H1 (cell line): ENCODE measurements around the gene VWF. TPM values are rescaled to one million over a fixed set of nuclear protein-coding genes. Genes with fewer than 3 reads are reported as not detected.

ENCODE experiments used
- CTCF ChIA-PET: fragments of 300-600 bp; sonication (Branson Sonifier 250); formaldehyde crosslinking; loops from one replicate; lab custom pipeline; 2021; ENCODE audit not compliant: partially characterized antibody; lab: Charles Lee
- POLR2A ChIA-PET: fragments of 300-600 bp; sonication (Branson Sonifier 250); formaldehyde crosslinking; loops from one replicate; lab custom pipeline; 2021; ENCODE audit warnings: inconsistent platforms; ENCODE audit not compliant: partially characterized antibody; lab: Charles Lee
- DNase-seq, 2 experiments: peaks; one replicate each; pipeline versions ENCODE4 v3.0.0 to v3.0.0-alpha.2; 2010 to 2022; ENCODE audit warnings: low spot score in 2 of 2, low read depth in 1 of 2, mixed read lengths in 1 of 2
- FAIRE-seq: peaks from 2 replicates; lab custom pipeline; 2011; peaks lifted over from hg19 to GRCh38; lab: Jason Lieb, UNC
- H2AFZ ChIP-seq: 2 replicates; pipeline ENCODE4 v1.8.1; 2012; ENCODE audit warnings: low read length, inconsistent platforms
- H2AK5ac ChIP-seq: 2 replicates; pipeline ENCODE4 v1.6.1; 2013; ENCODE audit warnings: low read depth, low read length
- H2BK120ac ChIP-seq: replicated peaks from 2 replicates; pipeline ENCODE3; 2013; ENCODE audit warnings: low read depth, low read length, inconsistent platforms
- H2BK12ac ChIP-seq: 2 replicates; pipeline ENCODE4 v1.6.1; 2013; ENCODE audit warnings: low read depth, low read length
- H2BK15ac ChIP-seq: 2 replicates; pipeline ENCODE4 v1.6.1; 2013; ENCODE audit warnings: low read length
- H2BK20ac ChIP-seq: 2 replicates; pipeline ENCODE4 v1.6.1; 2013; ENCODE audit warnings: low read length
- H2BK5ac ChIP-seq: 2 replicates; pipeline ENCODE4 v1.6.1; 2013; ENCODE audit warnings: low read depth, low read length
- H3K14ac ChIP-seq: 2 replicates; pipeline ENCODE4 v1.6.1; 2013; ENCODE audit warnings: inconsistent platforms; ENCODE audit not compliant: insufficient read length
- H3K18ac ChIP-seq: 2 replicates; pipeline ENCODE4 v1.6.1; 2013; ENCODE audit warnings: low read length; ENCODE audit errors: extremely low read depth
- H3K23ac ChIP-seq: 2 replicates; pipeline ENCODE4 v1.6.1; 2013; ENCODE audit warnings: inconsistent platforms; ENCODE audit not compliant: insufficient read length
- H3K23me2 ChIP-seq: 2 replicates; pipeline ENCODE4 v1.6.1; 2013; ENCODE audit warnings: low read depth, low read length
- H3K27ac ChIP-seq: 2 replicates; pipeline ENCODE4 v1.6.1; 2011; ENCODE audit warnings: low read depth, low read length, inconsistent platforms
- H3K27me3 ChIP-seq, 4 experiments: replicated peaks in 1 of 4; 1 replicate in 1 of 4; 2 replicates in 3 of 4; pipeline versions ENCODE4 v1.6.1 to v1.8.1; 2011 to 2013; ENCODE audit warnings: low read length in 3 of 4, mild to moderate bottlenecking in 3 of 4, inconsistent platforms in 2 of 4, mixed read lengths in 2 of 4, moderate library complexity in 1 of 4; ENCODE audit not compliant: control insufficient read depth in 3 of 4, insufficient read depth in 3 of 4; ENCODE audit errors: extremely low read depth in 1 of 4
- H3K36me3 ChIP-seq, 4 experiments: 2 replicates each; pipeline versions ENCODE4 v1.6.1 to v1.8.1; 2011 to 2013; ENCODE audit warnings: mild to moderate bottlenecking in 4 of 4, low read length in 3 of 4, moderate library complexity in 2 of 4, control low read depth in 1 of 4, inconsistent platforms in 1 of 4; ENCODE audit not compliant: insufficient read depth in 4 of 4, control insufficient read depth in 2 of 4
- H3K4ac ChIP-seq: replicated peaks from 2 replicates; pipeline ENCODE3; 2013; ENCODE audit warnings: low read length, low read depth, mixed read lengths, inconsistent platforms; ENCODE audit not compliant: insufficient read length
- H3K4me1 ChIP-seq, 4 experiments: replicated peaks in 1 of 4; 1 replicate in 1 of 4; 2 replicates in 3 of 4; pipeline versions ENCODE4 v1.6.1 to v1.8.1; 2011 to 2013; ENCODE audit warnings: low read length in 3 of 4, inconsistent platforms in 2 of 4, mixed read lengths in 1 of 4; ENCODE audit not compliant: insufficient read depth in 4 of 4, control insufficient read depth in 3 of 4
- H3K4me2 ChIP-seq, 2 experiments: 2 replicates each; pipeline versions ENCODE4 v1.6.1 to v1.8.1; 2011 to 2013; ENCODE audit warnings: low read depth in 2 of 2, low read length in 2 of 2, control low read depth in 1 of 2, inconsistent platforms in 1 of 2, mild to moderate bottlenecking in 1 of 2; ENCODE audit not compliant: insufficient read depth in 1 of 2
- H3K4me3 ChIP-seq, 4 experiments: fragments of 200-600, 300-600 bp in 1 of 4; sonication (generic), shearing (Covaris generic), sonication (Bioruptor Twin) in 1 of 4; 2 replicates each; pipeline versions ENCODE4 v1.5.1 to v1.8.1; 2011 to 2016; ENCODE audit warnings: low read length in 4 of 4, low read depth in 3 of 4, control low read depth in 2 of 4, inconsistent platforms in 2 of 4, mild to moderate bottlenecking in 2 of 4, mixed read lengths in 1 of 4, moderate library complexity in 1 of 4; ENCODE audit not compliant: insufficient read depth in 2 of 4; ENCODE audit errors: extremely low read depth in 1 of 4
- H3K56ac ChIP-seq: replicated peaks from 2 replicates; pipeline ENCODE3; 2013; ENCODE audit warnings: low read depth, mild to moderate bottlenecking, mixed read lengths, low read length, inconsistent platforms; ENCODE audit not compliant: insufficient read length
- H3K79me1 ChIP-seq: 2 replicates; pipeline ENCODE4 v1.6.1; 2013; ENCODE audit warnings: low read depth, low read length, control low read depth
- H3K79me2 ChIP-seq, 2 experiments: 2 replicates each; pipeline versions ENCODE4 v1.6.1 to v1.8.1; 2012 to 2013; ENCODE audit warnings: low read length in 2 of 2, mild to moderate bottlenecking in 2 of 2, inconsistent platforms in 1 of 2; ENCODE audit not compliant: insufficient read depth in 2 of 2, control insufficient read depth in 1 of 2
- H3K9ac ChIP-seq, 4 experiments: replicated peaks in 1 of 4; 1 replicate in 1 of 4; 2 replicates in 3 of 4; pipeline versions ENCODE4 v1.6.1 to v1.8.1; 2011 to 2013; ENCODE audit warnings: low read depth in 3 of 4, low read length in 3 of 4, control low read depth in 2 of 4, mild to moderate bottlenecking in 2 of 4, moderate library complexity in 2 of 4, inconsistent platforms in 1 of 4; ENCODE audit errors: extremely low read depth in 1 of 4
- H3K9me3 ChIP-seq, 2 experiments: 2 replicates each; pipeline versions ENCODE4 v1.6.1 to v1.8.1; 2012 to 2013; ENCODE audit warnings: mild to moderate bottlenecking in 2 of 2, moderate library complexity in 2 of 2, control low read depth in 1 of 2, inconsistent platforms in 1 of 2, low read depth in 1 of 2, low read length in 1 of 2, mixed read lengths in 1 of 2; ENCODE audit not compliant: insufficient read depth in 2 of 2
- H4K20me1 ChIP-seq, 2 experiments: replicated peaks in 1 of 2; 2 replicates each; pipeline versions ENCODE3 to v1.8.1; 2011 to 2013; ENCODE audit warnings: inconsistent platforms in 2 of 2, low read length in 2 of 2, mild to moderate bottlenecking in 1 of 2; ENCODE audit not compliant: insufficient read depth in 2 of 2, control insufficient read depth in 1 of 2
- H4K5ac ChIP-seq: 2 replicates; pipeline ENCODE4 v1.6.1; 2013; ENCODE audit warnings: low read length, low read depth, mixed read lengths, inconsistent platforms; ENCODE audit not compliant: insufficient read length
- H4K8ac ChIP-seq: 2 replicates; pipeline ENCODE4 v1.8.0; 2013; ENCODE audit warnings: mild to moderate bottlenecking, moderate library complexity, low read length, inconsistent platforms; ENCODE audit not compliant: insufficient read depth; ENCODE audit errors: extremely low read depth
- H4K91ac ChIP-seq: replicated peaks from 2 replicates; pipeline ENCODE3; 2013; ENCODE audit warnings: low read length, mixed read lengths, inconsistent platforms; ENCODE audit not compliant: insufficient read length
- KDM4A ChIP-seq: IDR thresholded peaks from one replicate; pipeline ENCODE4 v1.7.1; 2012; ENCODE audit warnings: low read depth, mild to moderate bottlenecking, moderate library complexity, low read length, inconsistent platforms; ENCODE audit not compliant: severe bottlenecking
- RAD21 ChIP-seq, 2 experiments: IDR thresholded peaks in 1 of 2; conservative IDR thresholded peaks in 1 of 2; 2 replicates each; pipeline ENCODE4 v1.6.1; 2011; ENCODE audit warnings: low read depth in 2 of 2, low read length in 2 of 2, improper control_type of control experiment in 1 of 2, inconsistent platforms in 1 of 2, mild to moderate bottlenecking in 1 of 2, moderate library complexity in 1 of 2
- RBBP5 ChIP-seq: IDR thresholded peaks from 2 replicates; pipeline ENCODE4 v1.7.1; 2012; ENCODE audit warnings: low read depth, mild to moderate bottlenecking, inconsistent platforms, low read length, moderate library complexity, borderline replicate concordance
- SIN3A ChIP-seq, 2 experiments: IDR thresholded peaks in 1 of 2; conservative IDR thresholded peaks in 1 of 2; 2 replicates each; pipeline ENCODE4 v1.6.1; 2011 to 2012; ENCODE audit warnings: low read length in 2 of 2, improper control_type of control experiment in 1 of 2, low read depth in 1 of 2, mild to moderate bottlenecking in 1 of 2
- WGBS, 2 experiments: shearing (Covaris generic) in 1 of 2; methylation state at CpG; one replicate each; pipeline versions ENCODE4 v1.1.6 to v1.1.7; 2013 to 2015; ENCODE audit warnings: low lambda C conversion rate in 2 of 2, mixed read lengths in 2 of 2, inconsistent platforms in 1 of 2, low coverage in 1 of 2, missing lambda C conversion rate in 1 of 2; ENCODE audit not compliant: insufficient replicate concordance in 2 of 2, insufficient coverage in 1 of 2, insufficient read length in 1 of 2; ENCODE audit errors: extremely low coverage in 1 of 2, missing lambda C conversion rate in 1 of 2; 5-methylcytosine and 5-hydroxymethylcytosine counted together
- polyA plus RNA-seq, 7 experiments: library from polyadenylated mRNA; depleted of rRNA in 3 of 7; stranded (reverse) in 5 of 7; unstranded in 2 of 7; fragments of >200 nt in 5 of 7; fragments of 200-250 nt in 2 of 7; gene quantifications; 1 replicate in 5 of 7; 2 replicates in 1 of 7; 4 replicates in 1 of 7; pipeline versions ENCODE4 v1.2.1 to v1.2.3, GENCODE V29; 2011 to 2013; ENCODE audit warnings: missing spikeins in 2 of 7, mixed read lengths in 2 of 7
- total RNA-seq: library from RNA; stranded (reverse); fragmentation: NEBNext Ultra II Directional; extraction: Animal tissue kit (Norgen Biotek cat#: 25700); gene quantifications from 2 replicates; pipeline ENCODE4 v1.2.1, GENCODE V29; 2021
- TF ChIP-seq, protein P1 (sequence below): IDR thresholded peaks from 2 replicates; pipeline ENCODE4 v1.6.1; 2012; ENCODE audit warnings: low read length, inconsistent platforms

Gene VWF
- total and polyA plus RNA-seq, 2 of the 8 experiments (the other 6 are each of a cell fraction or from before 2014, with no cell fraction given) = 0.39 to 0.60 TPM

DNA sequence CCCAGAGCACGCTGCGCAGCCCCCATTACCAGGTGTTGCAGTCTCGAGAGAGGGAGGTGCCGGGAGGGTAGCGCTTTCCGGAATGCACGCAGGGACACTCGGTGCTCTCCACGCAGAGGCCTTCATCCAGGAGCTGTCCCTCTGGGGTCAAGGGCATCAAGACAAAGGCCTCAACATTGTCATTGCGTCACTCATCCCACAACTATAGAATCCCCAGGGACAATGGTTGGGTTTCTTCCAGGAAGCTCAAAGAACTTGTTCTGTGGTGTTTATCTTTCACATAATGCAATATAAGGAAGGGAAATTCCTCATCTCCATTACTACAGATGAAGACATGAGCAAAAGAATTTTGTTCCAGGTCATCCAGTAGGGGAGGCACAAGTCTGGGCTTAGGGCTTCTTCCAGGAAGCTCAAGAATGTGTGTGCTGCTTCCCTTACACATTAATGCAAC is 52.1 kb downstream of the VWF start:
- TF ChIP-seq RBBP5 = no peak
- no peak for TF ChIP-seq SIN3A (conservative IDR thresholded peaks at IDR 0.05 in 1 of 2, IDR thresholded peaks at IDR 0.05 in 1 of 2; ENCODE audit: low read depth in 1 of 2, low read length in 2 of 2)
- no peak for TF ChIP-seq KDM4A
- TF ChIP-seq, protein P1, sequence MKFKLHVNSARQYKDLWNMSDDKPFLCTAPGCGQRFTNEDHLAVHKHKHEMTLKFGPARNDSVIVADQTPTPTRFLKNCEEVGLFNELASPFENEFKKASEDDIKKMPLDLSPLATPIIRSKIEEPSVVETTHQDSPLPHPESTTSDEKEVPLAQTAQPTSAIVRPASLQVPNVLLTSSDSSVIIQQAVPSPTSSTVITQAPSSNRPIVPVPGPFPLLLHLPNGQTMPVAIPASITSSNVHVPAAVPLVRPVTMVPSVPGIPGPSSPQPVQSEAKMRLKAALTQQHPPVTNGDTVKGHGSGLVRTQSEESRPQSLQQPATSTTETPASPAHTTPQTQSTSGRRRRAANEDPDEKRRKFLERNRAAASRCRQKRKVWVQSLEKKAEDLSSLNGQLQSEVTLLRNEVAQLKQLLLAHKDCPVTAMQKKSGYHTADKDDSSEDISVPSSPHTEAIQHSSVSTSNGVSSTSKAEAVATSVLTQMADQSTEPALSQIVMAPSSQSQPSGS = no peak
- TF ChIP-seq RAD21 (IDR thresholded peaks at IDR 0.05 in 1 of 2, conservative IDR thresholded peaks at IDR 0.05 in 1 of 2; ENCODE audit: low read depth in 2 of 2, low read length in 2 of 2) = peak in 1 of 2 experiments; percentile 5; a peak in 1 of 4 replicates
- CTCF ChIA-PET = interaction anchor here (0.8 to 12.1 kb wide), 13 partner anchors 11 to 255 kb away, joined by 3 to 130 read pairs (median 4); no protein-coding TSS in a partner anchor
- 97% methylated on average over 10 of the region's 10 CpGs; no CpG with 5 or more reads in 1 of the 2 experiments for WGBS, 2 experiments

More for the DNA sequence above, 52.1 kb downstream of the VWF start:
- H2AFZ ChIP-seq = no peak overlapping the region
- H4K8ac ChIP-seq = no peak overlapping the region
- no peaks in the 10 kb centered on the region for H3K9me3 ChIP-seq
- H3K56ac ChIP-seq = no peak overlapping the region
- H3K23ac ChIP-seq = no peak overlapping the region
- H3K23me2 ChIP-seq = no peaks in the 10 kb centered on the region
- no peak for FAIRE-seq
- H3K27me3 ChIP-seq = no peaks in the 10 kb centered on the region
- no peak overlapping the region for H3K27ac ChIP-seq
- H3K79me2 ChIP-seq = no peaks in the 10 kb centered on the region
- no peak overlapping the region for H4K5ac ChIP-seq
- POLR2A ChIA-PET = interaction anchor here (4.3 kb wide), 1 partner anchor 12 kb away, joined by 18 read pairs; no protein-coding TSS in a partner anchor
- H2BK15ac ChIP-seq = no peak overlapping the region
- no peak overlapping the region for H2BK20ac ChIP-seq
- no peak overlapping the region for H4K91ac ChIP-seq
- no peak overlapping the region for H3K14ac ChIP-seq
- H3K9ac ChIP-seq = no peak overlapping the region
- DNase-seq = no peak
- H3K4me2 ChIP-seq = no peak overlapping the region
- H3K4ac ChIP-seq = no peak overlapping the region
- no peak overlapping the region for H2BK120ac ChIP-seq
- H2BK12ac ChIP-seq = 0 out of 2 replicates have a peak overlapping the region, but pooled peaks have one; percentile 39
- no peaks in the 10 kb centered on the region for H4K20me1 ChIP-seq
- no peak overlapping the region for H3K4me3 ChIP-seq
- no peaks in the 10 kb centered on the region for H3K79me1 ChIP-seq
- H2AK5ac ChIP-seq = no peak overlapping the region
- no peak overlapping the region for H2BK5ac ChIP-seq
- peaks cover 0 to 13% (median 7%) of the 10 kb centered on the region in 4 experiments; a peak in 4 of 7 replicates for H3K4me1 ChIP-seq
- no peaks in the 10 kb centered on the region for H3K36me3 ChIP-seq
- H3K18ac ChIP-seq = no peak overlapping the region
